Activated CD8-positive, alpha-beta memory T cell treated with anti-CD3 and anti-CD28 coated beads, Interleukin-2, amount 10 ng/mL, durations not matched to agents 7 days and 5 days (primary cell): Measurements from ENCODE around the gene MYNN. TPM values are rescaled to one million over a fixed set of nuclear protein-coding genes. Genes with fewer than 3 reads are reported as not detected.
A peak's percentile ranks its signal among the peaks of the same experiment; 100 is the strongest.

Source experiments
- ATAC-seq: fragments of 150-1000 bp; cut with Tn5 transposase; one replicate; pipeline ENCODE4 v1.10.0; 2021; ENCODE audit warnings: moderate library complexity
- CTCF ChIA-PET: fragments of 350-600 bp; sonication (Branson Sonifier 250); formaldehyde crosslinking; loops from one replicate; lab custom pipeline; 2021; ENCODE audit warnings: antibody characterized with exemption; lab: Charles Lee
- DNase-seq: peaks from one replicate; pipeline ENCODE4 v3.0.0-alpha.2; 2020
- H3K27ac Mint-ChIP-seq: one replicate; pipeline ENCODE4 v1.8.0; 2021; ENCODE audit warnings: mild to moderate bottlenecking, mixed read lengths
- H3K27me3 Mint-ChIP-seq: one replicate; pipeline ENCODE4 v1.8.0; 2021; ENCODE audit warnings: mixed read lengths
- H3K36me3 Mint-ChIP-seq: one replicate; pipeline ENCODE4 v1.8.0; 2021; ENCODE audit warnings: mild to moderate bottlenecking, mixed read lengths
- H3K4me1 Mint-ChIP-seq: one replicate; pipeline ENCODE4 v1.8.0; 2021; ENCODE audit warnings: mixed read lengths
- H3K4me3 Mint-ChIP-seq: one replicate; pipeline ENCODE4 v1.8.0; 2021; ENCODE audit warnings: mild to moderate bottlenecking, moderate library complexity, mixed read lengths
- H3K9me3 Mint-ChIP-seq: one replicate; pipeline ENCODE4 v1.8.0; 2022; ENCODE audit warnings: low read depth, mixed read lengths
- total RNA-seq, 2 experiments: library from RNA; stranded (reverse); gene quantifications; one replicate each; pipeline ENCODE4 v1.2.3, GENCODE V29; 2021

MYNN gene
- total RNA-seq, 2 experiments from 2014 or later: 15.3 to 16.9 TPM

DNA sequence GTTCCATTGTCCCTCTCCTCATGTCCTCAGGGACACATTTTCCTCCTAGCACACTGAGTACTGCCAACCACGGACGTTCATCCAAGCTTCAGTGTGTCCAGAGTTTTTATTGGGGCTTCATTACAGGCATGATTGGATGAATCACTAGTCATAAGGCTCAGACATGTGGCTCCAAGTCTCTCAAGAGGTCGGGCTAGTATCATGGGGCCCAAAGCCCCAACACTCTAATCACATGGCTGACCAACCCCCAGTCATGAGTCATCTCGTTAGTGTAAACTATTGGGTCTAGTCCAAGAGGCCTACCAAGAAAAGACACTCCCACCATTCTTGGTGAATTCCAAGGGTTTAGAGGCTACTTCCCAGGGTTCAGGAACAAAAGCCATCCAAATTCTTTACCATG is 12.7 kb upstream of the MYNN start:
- no peak overlapping the region for H3K27ac Mint-ChIP-seq
- DNase-seq: no peak
- CTCF ChIA-PET: interaction anchor here (0.6 to 1.0 kb wide), 4 partner anchors 15 to 498 kb away, joined by 3 to 5 read pairs (median 3); no protein-coding TSS in a partner anchor
- peaks cover 2% of the 10 kb centered on the region for H3K27me3 Mint-ChIP-seq
- H3K9me3 Mint-ChIP-seq: no peaks in the 10 kb centered on the region
- no peak overlapping the region for H3K4me3 Mint-ChIP-seq
- ATAC-seq: no peak
- H3K4me1 Mint-ChIP-seq: peaks cover 42% of the 10 kb centered on the region
- peaks cover 3% of the 10 kb centered on the region for H3K36me3 Mint-ChIP-seq

GRCh38 chr3:169764312-169764881 is 8.8 kb upstream of the MYNN start:
- Mint-ChIP-seq H3K27me3 (no peaks in the 10 kb centered on the region), H3K27ac (peak overlapping the region; percentile 98), H3K36me3 (peaks cover 3% of the 10 kb centered on the region), H3K4me1 (peaks cover 38% of the 10 kb centered on the region), H3K4me3 (peak overlapping the region; percentile 92), H3K9me3 (no peaks in the 10 kb centered on the region)
- ATAC-seq (peak; percentile 53), DNase-seq (peak; percentile 72)
- CTCF ChIA-PET: interaction anchor here (2.0 to 2.3 kb wide), 3 partner anchors 8 to 270 kb away, joined by 6 to 12 read pairs (median 8); partner anchors contain the start of gene MYNN

- H3K27ac Mint-ChIP-seq: peak within 1 kb of the TSS; percentile 98
- CTCF ChIA-PET: interaction anchor here (2.0 kb wide), 1 partner anchor 44 kb away, joined by 6 read pairs; no protein-coding TSS in a partner anchor
- DNase-seq (peak; percentile 96), ATAC-seq (peak; percentile 85)
- H3K4me3 Mint-ChIP-seq: peak within 1 kb of the TSS; percentile 92
- no peaks in the 10 kb centered on the region for H3K27me3 Mint-ChIP-seq
- H3K4me1 Mint-ChIP-seq: peaks cover 36% of the 10 kb centered on the region
- H3K36me3 Mint-ChIP-seq: peaks cover 3% of the 10 kb centered on the region
- H3K9me3 Mint-ChIP-seq: no peaks in the 10 kb centered on the region
Measured at GRCh38 chr3:169764882-169765612, 8.1 kb upstream of the MYNN start, which contains the start of gene TERC. TSS of gene TERC (minus strand) at chr3:169765060.

DNA sequence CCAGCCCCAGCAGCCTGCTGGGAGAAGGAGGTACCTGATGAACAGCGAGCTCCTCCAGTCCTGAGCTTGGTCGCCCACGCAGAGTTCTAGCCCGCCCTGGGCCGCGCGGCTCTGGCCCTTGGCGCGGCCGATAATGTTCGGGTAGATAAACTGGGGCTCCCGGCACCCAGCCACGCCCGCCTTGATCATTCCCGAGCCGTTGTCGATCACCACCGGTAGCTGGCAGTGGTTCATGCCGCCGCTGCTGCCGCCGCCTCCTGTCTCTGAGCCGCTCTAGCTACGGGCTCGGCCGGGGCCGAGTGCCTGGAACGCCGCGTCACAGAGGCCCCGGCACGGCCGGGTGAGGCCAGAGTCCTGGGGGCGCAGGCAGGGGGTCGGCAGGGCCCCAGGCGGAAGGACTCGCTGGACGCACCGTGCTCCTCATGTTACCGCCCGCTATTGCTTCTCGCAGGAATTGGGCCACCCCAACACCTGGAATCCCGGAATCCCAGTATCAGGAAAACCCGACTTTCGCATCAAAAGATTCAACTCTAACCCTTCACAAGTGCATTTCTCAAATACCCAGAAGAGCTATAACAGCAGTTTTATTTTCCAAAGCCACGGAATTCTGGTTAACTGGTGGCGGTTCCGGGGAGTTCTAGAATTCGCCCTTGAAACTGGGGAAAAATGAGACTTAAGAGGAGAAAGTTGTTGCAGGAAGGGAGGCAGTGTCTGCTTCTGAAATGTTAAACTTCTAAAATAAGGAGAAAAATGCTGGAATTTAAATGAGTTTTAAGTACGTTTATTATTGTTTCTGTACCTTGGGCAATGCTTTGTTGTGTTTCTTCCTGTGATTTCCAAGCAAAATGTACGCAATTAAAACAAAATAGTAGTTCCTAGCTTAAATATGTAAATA is 3.7 kb upstream of the MYNN start, which contains the start of gene ACTRT3:
ACTRT3 (minus strand) TSS at position 275 of the 895 bp plus-strand sequence; CDS start at position 234, 41 bp downstream.
- DNase-seq (peak; percentile 77), ATAC-seq (peak; percentile 13)
- Mint-ChIP-seq H3K27me3 (no peaks in the 10 kb centered on the region), H3K9me3 (no peaks in the 10 kb centered on the region), H3K27ac (peak within 1 kb of the TSS; percentile 78), H3K4me3 (peak within 1 kb of the TSS; percentile 88), H3K36me3 (no peaks in the 10 kb centered on the region), H3K4me1 (peaks cover 26% of the 10 kb centered on the region)
- CTCF ChIA-PET: interaction anchor here (0.9 to 1.0 kb wide), 2 partner anchors 198 to 412 kb away, joined by 3 read pairs; partner anchors contain the start of genes PHC3 and SEC62

GRCh38 chr3:169771497-169772304 is 1.5 kb upstream of the MYNN start:
- Mint-ChIP-seq H3K4me1 (peaks cover 28% of the 10 kb centered on the region), H3K27ac (peak overlapping the region; percentile 99), H3K36me3 (peaks cover 13% of the 10 kb centered on the region), H3K9me3 (no peaks in the 10 kb centered on the region), H3K27me3 (no peaks in the 10 kb centered on the region), H3K4me3 (peak overlapping the region; percentile 96)
- ATAC-seq (peak; percentile 10), DNase-seq (peak; percentile 68)
- CTCF ChIA-PET: interaction anchor here (1.1 to 2.0 kb wide), 3 partner anchors 8 to 33 kb away, joined by 4 to 12 read pairs (median 5); no protein-coding TSS in a partner anchor

- peak; percentile 24 for ATAC-seq
- peaks cover 34% of the 10 kb centered on the region for H3K4me1 Mint-ChIP-seq
- H3K36me3 Mint-ChIP-seq: peaks cover 20% of the 10 kb centered on the region
Measured at GRCh38 chr3:169772305-169772896, 795 bp upstream of the MYNN start.

GRCh38 chr3:169774186-169774585 is 990 bp downstream of the MYNN start:
- peak overlapping the region; percentile 96 for H3K4me3 Mint-ChIP-seq
- H3K36me3 Mint-ChIP-seq: peaks cover 32% of the 10 kb centered on the region
- peaks cover 47% of the 10 kb centered on the region for H3K4me1 Mint-ChIP-seq
- H3K27me3 Mint-ChIP-seq: no peaks in the 10 kb centered on the region
- CTCF ChIA-PET: interaction anchor here (0.7 to 1.3 kb wide), 2 partner anchors 12 to 35 kb away, joined by 3 read pairs; no protein-coding TSS in a partner anchor
- H3K27ac Mint-ChIP-seq: peak overlapping the region; percentile 99
- no peaks in the 10 kb centered on the region for H3K9me3 Mint-ChIP-seq
- DNase-seq (no peak), ATAC-seq (no peak)

More at GRCh38 chr3:169772305-169772896, 795 bp upstream of the MYNN start:
- peak overlapping the region; percentile 96 for H3K4me3 Mint-ChIP-seq
- H3K27ac Mint-ChIP-seq: peak overlapping the region; percentile 99
- DNase-seq: no peak
- H3K27me3 Mint-ChIP-seq: no peaks in the 10 kb centered on the region
- CTCF ChIA-PET: interaction anchor here (0.7 to 2.0 kb wide), 8 partner anchors 8 to 407 kb away, joined by 3 to 12 read pairs (median 4); no protein-coding TSS in a partner anchor
- H3K9me3 Mint-ChIP-seq: no peaks in the 10 kb centered on the region

- H3K27ac Mint-ChIP-seq: no peak overlapping the region
Measured at GRCh38 chr3:169777822-169778221, 4.6 kb downstream of the MYNN start.

GRCh38 chr3:169780742-169781141 is 7.5 kb downstream of the MYNN start:
- Mint-ChIP-seq H3K9me3 (no peaks in the 10 kb centered on the region), H3K27ac (peak overlapping the region; percentile 86), H3K4me1 (peaks cover 61% of the 10 kb centered on the region), H3K4me3 (peak overlapping the region; percentile 42), H3K36me3 (peaks cover 62% of the 10 kb centered on the region), H3K27me3 (no peaks in the 10 kb centered on the region)
- CTCF ChIA-PET: interaction anchor here (1.4 to 1.8 kb wide), 2 partner anchors 9 to 31 kb away, joined by 3 to 5 read pairs; no protein-coding TSS in a partner anchor
- peak; percentile 80 for ATAC-seq
- peak; percentile 69 for DNase-seq

More at GRCh38 chr3:169777822-169778221, 4.6 kb downstream of the MYNN start:
- Mint-ChIP-seq H3K4me3 (no peak overlapping the region), H3K27me3 (no peaks in the 10 kb centered on the region), H3K36me3 (peaks cover 57% of the 10 kb centered on the region), H3K9me3 (no peaks in the 10 kb centered on the region), H3K4me1 (peaks cover 71% of the 10 kb centered on the region)
- CTCF ChIA-PET: interaction anchor here (0.9 to 1.2 kb wide), 2 partner anchors 27 to 32 kb away, joined by 3 to 4 read pairs; no protein-coding TSS in a partner anchor
- ATAC-seq: no peak
- no peak for DNase-seq

DNA sequence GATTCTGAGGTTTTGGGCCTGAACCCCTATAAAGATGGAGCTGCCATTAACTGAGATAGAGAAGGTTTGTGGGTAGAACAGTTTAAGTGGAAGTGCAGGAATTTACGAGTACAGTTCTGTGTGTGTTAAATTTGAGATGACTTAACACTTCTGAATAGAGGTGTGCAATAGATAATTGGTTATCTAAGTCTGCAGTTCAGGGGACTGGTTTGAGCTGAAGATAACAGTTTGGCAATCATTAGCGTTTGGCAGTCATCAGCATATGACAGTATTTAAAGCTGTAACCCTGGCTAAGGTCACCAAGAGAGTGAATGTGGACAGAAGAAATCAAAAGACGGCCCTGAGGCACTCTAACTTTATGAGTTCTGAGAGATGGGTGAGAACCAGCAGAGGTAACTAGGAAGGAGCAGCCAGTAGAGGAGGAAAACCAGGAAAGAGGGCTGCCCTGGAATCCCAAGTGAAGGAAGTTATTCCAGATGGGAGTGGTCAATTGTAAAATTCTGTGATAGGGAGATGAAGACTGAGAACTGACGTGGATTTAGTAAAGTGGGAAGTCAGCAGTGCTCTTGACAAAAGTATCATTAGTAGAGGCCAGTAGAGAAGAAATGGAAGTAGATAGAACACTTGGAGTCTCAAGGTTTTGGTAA is 8.1 kb downstream of the MYNN start:
- DNase-seq (no peak), ATAC-seq (peak; percentile 29)
- H3K27ac Mint-ChIP-seq: peak overlapping the region; percentile 86
- CTCF ChIA-PET: interaction anchor here (1.4 to 1.8 kb wide), 2 partner anchors 9 to 30 kb away, joined by 3 to 5 read pairs; no protein-coding TSS in a partner anchor
- peaks cover 63% of the 10 kb centered on the region for H3K36me3 Mint-ChIP-seq
- H3K4me1 Mint-ChIP-seq: peaks cover 61% of the 10 kb centered on the region
- no peaks in the 10 kb centered on the region for H3K27me3 Mint-ChIP-seq
- no peaks in the 10 kb centered on the region for H3K9me3 Mint-ChIP-seq
- H3K4me3 Mint-ChIP-seq: peak overlapping the region; percentile 42

DNA sequence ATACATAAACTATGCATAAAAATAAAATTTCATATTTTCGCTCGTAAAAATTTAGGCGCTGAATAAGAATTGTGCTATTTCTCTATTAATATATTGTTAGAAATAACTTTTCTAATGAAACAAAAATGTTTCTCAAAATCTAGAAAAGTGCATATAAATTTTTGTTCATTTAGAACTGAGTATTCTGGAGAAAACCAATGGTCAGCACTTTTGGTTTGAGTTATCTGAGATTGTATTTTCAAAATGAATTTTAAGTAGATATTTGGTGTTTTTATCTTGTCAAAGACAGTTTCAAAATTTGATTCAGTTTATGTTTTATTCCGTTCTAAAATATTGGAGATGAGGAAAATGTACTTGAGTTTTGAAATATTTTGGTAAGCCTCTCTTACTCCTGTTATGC is 13.9 kb downstream of the MYNN start:
- Mint-ChIP-seq H3K36me3 (peaks cover 52% of the 10 kb centered on the region), H3K27ac (no peak overlapping the region), H3K9me3 (no peaks in the 10 kb centered on the region), H3K4me3 (no peak overlapping the region), H3K4me1 (peaks cover 30% of the 10 kb centered on the region), H3K27me3 (no peaks in the 10 kb centered on the region)
- ATAC-seq (no peak), DNase-seq (no peak)
- CTCF ChIA-PET: no interaction called here
